Upper lobe of left lung (tissue), 6 donors: Measurements from ENCODE around the gene YAP1. TPM values are rescaled to one million over a fixed set of nuclear protein-coding genes. Genes with fewer than 3 reads are reported as not detected.

Experiments
- ATAC-seq, 2 donors: fragments of 200-7000 bp; cut with Tn5 transposase; one replicate each; pipeline ENCODE4 v1.9.1; 2022; ENCODE audit warnings: mild to moderate bottlenecking in 2 of 2, moderate library complexity in 2 of 2; ENCODE audit not compliant: low FRiP score in 2 of 2
- DNase-seq, 2 donors: peaks; one replicate each; pipeline ENCODE4 v3.0.0-alpha.2; 2019 to 2020
- H3K27ac ChIP-seq, 4 donors: fragments of 200-600 bp; sonication (generic); one replicate each; pipeline ENCODE4 v1.5.1; 2016 to 2019
- H3K27me3 ChIP-seq, 4 donors: fragments of 200-600 bp; sonication (generic); one replicate each; pipeline ENCODE4 v1.5.1; 2017 to 2019
- H3K36me3 ChIP-seq, 4 donors: fragments of 200-600 bp; sonication (generic); one replicate each; pipeline ENCODE4 v1.5.1; 2016 to 2019
- H3K4me1 ChIP-seq, 4 donors: fragments of 200-600 bp; sonication (generic); one replicate each; pipeline ENCODE4 v1.5.1; 2018 to 2019
- H3K4me3 ChIP-seq, 4 donors: fragments of 200-600 bp; sonication (generic); one replicate each; pipeline ENCODE4 v1.5.1; 2017 to 2019; ENCODE audit warnings: mild to moderate bottlenecking in 2 of 4, moderate library complexity in 1 of 4
- H3K9me3 ChIP-seq, 4 donors: fragments of 200-600 bp; sonication (generic); one replicate each; pipeline ENCODE4 v1.5.1; 2018 to 2019
- CTCF ChIP-seq, 6 experiments: fragments of 450-650 bp in 4 of 6; fragments of 200-600 bp in 2 of 6; sonication (generic) in 2 of 6; IDR thresholded peaks; one replicate each; pipeline ENCODE4 v1.5.1; 2016 to 2019; ENCODE audit warnings: antibody characterized with exemption in 6 of 6
- EP300 ChIP-seq, 4 donors: sonication (generic); formaldehyde crosslinking; IDR thresholded peaks; one replicate each; pipeline ENCODE4 v1.5.1; 2017; ENCODE audit warnings: antibody characterized with exemption in 4 of 4, control low read depth in 2 of 4
- POLR2A ChIP-seq, 4 donors: fragments of 450-650 bp; IDR thresholded peaks; one replicate each; pipeline ENCODE4 v1.5.1; 2016 to 2017; ENCODE audit warnings: antibody characterized with exemption in 4 of 4, mild to moderate bottlenecking in 2 of 4
- POLR2AphosphoS5 ChIP-seq, 2 donors: sonication (generic); formaldehyde crosslinking; IDR thresholded peaks; one replicate each; pipeline ENCODE4 v1.5.1; 2017; ENCODE audit warnings: antibody characterized with exemption in 2 of 2
- WGBS, 2 donors: methylation state at CpG; one replicate each; pipeline ENCODE4 v1.1.5; 2017 to 2018; 5-methylcytosine and 5-hydroxymethylcytosine counted together
- total RNA-seq, 6 donors: library from RNA; depleted of rRNA in 4 of 6; stranded (reverse); fragments of >200 nt in 4 of 6; gene quantifications; one replicate each; pipeline versions ENCODE4 v1.1.0 to v1.2.1, GENCODE V29; 2016 to 2021
- donor health status: DM: no; HTN: no; CAD: no; lungs with moderate emphysema.
- donor health status: DM: no; HTN: yes; CAD: no; lungs with severe emphysema.

Gene YAP1
- total RNA-seq, 6 donors from 2014 or later = 99.2 to 262 (median 190) TPM

GRCh38 chr11:102188488-102188887 lies 78.2 kb downstream of the YAP1 start:
- Histone ChIP-seq H3K9me3 (no peaks in the 10 kb centered on the region), H3K4me3 (no peak overlapping the region), H3K27me3 (no peaks in the 10 kb centered on the region), H3K27ac (peak overlapping the region in 2 of 4 donors; percentile 24 to 32), H3K4me1 (peaks cover 8 to 27% (median 14%) of the 10 kb centered on the region in 4 donors), H3K36me3 (peaks cover 0 to 8% (median 0%) of the 10 kb centered on the region in 4 donors)
- TF ChIP-seq EP300 (IDR thresholded peaks at IDR 0.05) (no peak), POLR2AphosphoS5 (IDR thresholded peaks at IDR 0.05) (no peak), CTCF (IDR thresholded peaks at IDR 0.05) (no peak), POLR2A (IDR thresholded peaks at IDR 0.05) (no peak)
- DNase-seq = no peak
- no peak for ATAC-seq
- 59 to 60% methylated on average over 5 of the region's 5 CpGs for WGBS, 2 donors

- WGBS, 2 donors = 59 to 70% methylated on average over 3 of the region's 3 CpGs
- no peaks in the 10 kb centered on the region for H3K36me3 ChIP-seq
- no peaks in the 10 kb centered on the region for H3K27me3 ChIP-seq
- no peak overlapping the region for H3K27ac ChIP-seq
- DNase-seq (no peak), ATAC-seq (no peak)
- no peaks in the 10 kb centered on the region for H3K9me3 ChIP-seq
- H3K4me1 ChIP-seq = peaks cover 8 to 18% (median 16%) of the 10 kb centered on the region in 4 donors
- H3K4me3 ChIP-seq = no peak overlapping the region
- TF ChIP-seq POLR2A (IDR thresholded peaks at IDR 0.05) = no peak
- TF ChIP-seq CTCF (IDR thresholded peaks at IDR 0.05) = no peak
- no peak for TF ChIP-seq EP300 (IDR thresholded peaks at IDR 0.05)
- no peak for TF ChIP-seq POLR2AphosphoS5 (IDR thresholded peaks at IDR 0.05)
Measured at GRCh38 chr11:102191832-102192231, 81.6 kb downstream of the YAP1 start.

GRCh38 chr11:102192349-102193066 lies 82.3 kb downstream of the YAP1 start:
- Histone ChIP-seq H3K27me3 (no peaks in the 10 kb centered on the region), H3K27ac (no peak overlapping the region), H3K36me3 (no peaks in the 10 kb centered on the region), H3K4me3 (no peak overlapping the region), H3K4me1 (peaks cover 8 to 14% (median 10%) of the 10 kb centered on the region in 4 donors), H3K9me3 (no peaks in the 10 kb centered on the region)
- no peak for ATAC-seq
- TF ChIP-seq EP300 (IDR thresholded peaks at IDR 0.05) (no peak), POLR2A (IDR thresholded peaks at IDR 0.05) (no peak), POLR2AphosphoS5 (IDR thresholded peaks at IDR 0.05) (no peak), CTCF (IDR thresholded peaks at IDR 0.05) (no peak)
- DNase-seq = no peak

GRCh38 chr11:102194257-102194656 lies 84.0 kb downstream of the YAP1 start:
- H3K27ac ChIP-seq = no peak overlapping the region
- DNase-seq (no peak), ATAC-seq (no peak)
- H3K27me3 ChIP-seq = no peaks in the 10 kb centered on the region
- no peaks in the 10 kb centered on the region for H3K36me3 ChIP-seq
- TF ChIP-seq POLR2A (IDR thresholded peaks at IDR 0.05) (no peak), EP300 (IDR thresholded peaks at IDR 0.05) (no peak)
- H3K4me3 ChIP-seq = no peak overlapping the region
- H3K9me3 ChIP-seq = no peaks in the 10 kb centered on the region
- peaks cover 0 to 3% (median 2%) of the 10 kb centered on the region in 4 donors for H3K4me1 ChIP-seq

- no peaks in the 10 kb centered on the region for H3K27me3 ChIP-seq
- H3K4me1 ChIP-seq = peaks cover 0 to 3% (median 1%) of the 10 kb centered on the region in 4 donors
- DNase-seq (no peak), ATAC-seq (no peak)
- H3K4me3 ChIP-seq = no peak overlapping the region
- 79 to 83% methylated on average over 1 of the region's 1 CpG for WGBS, 2 donors
- TF ChIP-seq POLR2AphosphoS5 (IDR thresholded peaks at IDR 0.05) (no peak), EP300 (IDR thresholded peaks at IDR 0.05) (no peak), POLR2A (IDR thresholded peaks at IDR 0.05) (no peak), CTCF (IDR thresholded peaks at IDR 0.05) (no peak)
- H3K36me3 ChIP-seq = no peaks in the 10 kb centered on the region
- H3K27ac ChIP-seq = no peak overlapping the region
- no peaks in the 10 kb centered on the region for H3K9me3 ChIP-seq
Measured at GRCh38 chr11:102194990-102195389, 84.7 kb downstream of the YAP1 start.
